Measurements from ENCODE around the gene WFS1. TPM values are rescaled to one million over a fixed set of nuclear protein-coding genes. Genes with fewer than 3 reads are reported as not detected.

Gene WFS1
- total RNA-seq, 1 experiment from 2014 or later = 57.1 TPM

GRCh38 chr4:6221851-6222760, 47.5 kb upstream of the WFS1 start:
- no peaks in the 10 kb centered on the region for H4K20me1 ChIP-seq (ENCODE audit: insufficient read depth)
- POLR2A ChIA-PET (ENCODE audit: unreplicated experiment) = no interaction called here
- no peaks in the 10 kb centered on the region for H3K36me3 ChIP-seq (ENCODE audit: low read depth)
- intact Hi-C loops (cut with micrococcal nuclease; ENCODE audit: unreplicated experiment) = no loop called here
- H2AFZ ChIP-seq = no peak overlapping the region
- no peak overlapping the region for H3K4me2 ChIP-seq
- peaks cover 19% of the 10 kb centered on the region for H3K27me3 ChIP-seq (ENCODE audit: insufficient read depth, low read depth)
- no peaks in the 10 kb centered on the region for H3K9me2 ChIP-seq (ENCODE audit: insufficient read depth)
- H3K27ac ChIP-seq = no peak overlapping the region
- no peaks in the 10 kb centered on the region for H3K4me1 ChIP-seq (replicated peaks; ENCODE audit: insufficient read depth)
- no peaks in the 10 kb centered on the region for H3F3A ChIP-seq (ENCODE audit: insufficient read depth, low read depth)
- CTCF ChIA-PET = no interaction called here
- BruUV-seq (replicated peaks) = no TSS peak
- no peak for DNase-seq
- H3K9me3 ChIP-seq (ENCODE audit: insufficient read depth, low read depth) = no peaks in the 10 kb centered on the region
- no peaks in the 10 kb centered on the region for H3K79me2 ChIP-seq (ENCODE audit: low read depth)
- TF ChIP-seq CTCF (conservative IDR thresholded peaks at IDR 0.05) (no peak), EZH2 (IDR thresholded peaks at IDR 0.05; ENCODE audit: low read depth) (no peak)
- H3K4me3 ChIP-seq = no peak overlapping the region

GRCh38 chr4:6222761-6223292, 46.8 kb upstream of the WFS1 start:
- ChIA-PET POLR2A (ENCODE audit: unreplicated experiment) (no interaction called here), CTCF (no interaction called here)
- no peak for DNase-seq
- H3F3A ChIP-seq (ENCODE audit: insufficient read depth, low read depth) = no peaks in the 10 kb centered on the region
- H4K20me1 ChIP-seq (ENCODE audit: insufficient read depth) = no peaks in the 10 kb centered on the region
- peaks cover 19% of the 10 kb centered on the region for H3K27me3 ChIP-seq (ENCODE audit: insufficient read depth, low read depth)
- H3K4me1 ChIP-seq (replicated peaks; ENCODE audit: insufficient read depth) = no peaks in the 10 kb centered on the region
- no peak for TF ChIP-seq EZH2 (IDR thresholded peaks at IDR 0.05; ENCODE audit: low read depth)
- TF ChIP-seq CTCF (conservative IDR thresholded peaks at IDR 0.05) = no peak
- H3K79me2 ChIP-seq (ENCODE audit: low read depth) = no peaks in the 10 kb centered on the region
- H3K27ac ChIP-seq = no peak overlapping the region
- no peak overlapping the region for H2AFZ ChIP-seq
- H3K9me2 ChIP-seq (ENCODE audit: insufficient read depth) = no peaks in the 10 kb centered on the region
- intact Hi-C loops (cut with micrococcal nuclease; ENCODE audit: unreplicated experiment) = no loop called here
- no peak overlapping the region for H3K4me2 ChIP-seq
- H3K36me3 ChIP-seq (ENCODE audit: low read depth) = no peaks in the 10 kb centered on the region
- no peak overlapping the region for H3K4me3 ChIP-seq
- no TSS peak for BruUV-seq (replicated peaks)
- no peaks in the 10 kb centered on the region for H3K9me3 ChIP-seq (ENCODE audit: insufficient read depth, low read depth)

- BruUV-seq (replicated peaks) = no TSS peak
- ChIA-PET CTCF (no interaction called here), POLR2A (ENCODE audit: unreplicated experiment) (no interaction called here)
- Histone ChIP-seq H3K4me1 (replicated peaks; ENCODE audit: insufficient read depth) (no peaks in the 10 kb centered on the region), H3F3A (ENCODE audit: insufficient read depth, low read depth) (no peaks in the 10 kb centered on the region), H2AFZ (no peak overlapping the region), H3K36me3 (ENCODE audit: low read depth) (no peaks in the 10 kb centered on the region), H3K9me3 (ENCODE audit: insufficient read depth, low read depth) (no peaks in the 10 kb centered on the region), H4K20me1 (ENCODE audit: insufficient read depth) (no peaks in the 10 kb centered on the region), H3K4me3 (no peak overlapping the region), H3K27me3 (ENCODE audit: insufficient read depth, low read depth) (peaks cover 18% of the 10 kb centered on the region), H3K9me2 (ENCODE audit: insufficient read depth) (no peaks in the 10 kb centered on the region), H3K27ac (no peak overlapping the region), H3K79me2 (ENCODE audit: low read depth) (no peaks in the 10 kb centered on the region), H3K4me2 (no peak overlapping the region)
- TF ChIP-seq CTCF (conservative IDR thresholded peaks at IDR 0.05) (no peak), EZH2 (IDR thresholded peaks at IDR 0.05; ENCODE audit: low read depth) (no peak)
- DNase-seq = no peak
- intact Hi-C loops (cut with micrococcal nuclease; ENCODE audit: unreplicated experiment) = no loop called here
Observed at GRCh38 chr4:6224735-6225134, 44.9 kb upstream of the WFS1 start.
